ENCODE measurements around the gene PET117.

DNA sequence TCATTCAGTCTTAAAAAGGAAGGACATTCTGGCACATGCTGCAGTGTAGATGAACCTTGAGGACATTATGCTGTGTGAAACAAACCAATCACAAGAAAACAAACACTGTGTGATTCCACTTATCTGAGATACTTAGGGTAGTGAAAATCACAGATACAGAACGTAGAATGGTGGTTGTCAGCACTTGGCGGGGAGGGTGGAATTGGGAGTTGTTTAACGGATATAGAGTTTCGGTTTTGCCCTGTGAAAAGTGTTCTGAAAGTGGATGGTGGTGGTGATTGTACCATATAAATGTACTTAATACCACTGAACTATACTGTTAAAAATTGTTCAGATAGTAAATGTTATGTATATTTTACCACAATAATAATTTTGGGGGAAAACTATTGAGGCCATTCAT lies 18.4 kb downstream of the PET117 start:
- no peak for TF ChIP-seq CTCF (IDR thresholded peaks at IDR 0.05)
- TF ChIP-seq EZH2 (IDR thresholded peaks at IDR 0.05): no peak
- no peak for TF ChIP-seq EZH2phosphoT487 (IDR thresholded peaks at IDR 0.05)
